A673 (cell line): ENCODE results near the gene OR51B2.

Experiments used
- EZH2 ChIP-seq: fragments of 200-600 bp; sonication (generic); IDR thresholded peaks from 2 replicates; pipeline ENCODE4 v1.6.1; 2017; ENCODE audit warnings: borderline replicate concordance, low read depth, mild to moderate bottlenecking, mixed read lengths, antibody characterized with exemption, low read length; ENCODE audit not compliant: poor library complexity, severe bottlenecking
- TF ChIP-seq, protein P1 (sequence below): fragments of 300-800, 200-600 bp; sonication (generic); conservative IDR thresholded peaks from 2 replicates; pipeline ENCODE4 v1.5.1; 2017; ENCODE audit warnings: low read depth, mild to moderate bottlenecking, antibody characterized with exemption, low read length, moderate library complexity, mixed read lengths

DNA sequence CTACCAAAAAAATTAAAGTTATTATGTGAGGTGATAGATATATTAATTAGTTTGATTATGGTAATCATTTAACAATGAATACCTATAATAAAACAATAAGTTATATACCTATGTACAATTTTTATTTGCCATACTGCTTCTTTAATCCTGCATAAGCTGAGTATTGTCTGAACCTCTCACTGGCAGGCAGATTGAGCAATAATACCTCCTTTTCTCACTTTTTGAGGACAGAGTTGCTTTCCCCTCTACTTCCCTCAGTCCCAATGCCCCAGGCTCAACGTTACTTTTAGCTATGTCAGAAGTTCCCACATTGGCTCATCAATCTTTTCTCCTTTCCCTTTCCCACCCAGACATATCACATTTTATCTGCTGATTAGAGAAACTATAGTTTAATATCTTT lies 25.5 kb upstream of the OR51B2 start:
- TF ChIP-seq, protein P1, sequence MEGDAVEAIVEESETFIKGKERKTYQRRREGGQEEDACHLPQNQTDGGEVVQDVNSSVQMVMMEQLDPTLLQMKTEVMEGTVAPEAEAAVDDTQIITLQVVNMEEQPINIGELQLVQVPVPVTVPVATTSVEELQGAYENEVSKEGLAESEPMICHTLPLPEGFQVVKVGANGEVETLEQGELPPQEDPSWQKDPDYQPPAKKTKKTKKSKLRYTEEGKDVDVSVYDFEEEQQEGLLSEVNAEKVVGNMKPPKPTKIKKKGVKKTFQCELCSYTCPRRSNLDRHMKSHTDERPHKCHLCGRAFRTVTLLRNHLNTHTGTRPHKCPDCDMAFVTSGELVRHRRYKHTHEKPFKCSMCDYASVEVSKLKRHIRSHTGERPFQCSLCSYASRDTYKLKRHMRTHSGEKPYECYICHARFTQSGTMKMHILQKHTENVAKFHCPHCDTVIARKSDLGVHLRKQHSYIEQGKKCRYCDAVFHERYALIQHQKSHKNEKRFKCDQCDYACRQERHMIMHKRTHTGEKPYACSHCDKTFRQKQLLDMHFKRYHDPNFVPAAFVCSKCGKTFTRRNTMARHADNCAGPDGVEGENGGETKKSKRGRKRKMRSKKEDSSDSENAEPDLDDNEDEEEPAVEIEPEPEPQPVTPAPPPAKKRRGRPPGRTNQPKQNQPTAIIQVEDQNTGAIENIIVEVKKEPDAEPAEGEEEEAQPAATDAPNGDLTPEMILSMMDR, result no peak
- no peak for TF ChIP-seq EZH2
